ENCODE measurements around the gene CCDC196.

The CCDC196 gene

GRCh38 chr14:66485910-66486421 lies at the start of gene CCDC196:
Gene CCDC196 (plus strand): TSS chr14:66486371. CDS start chr14:66486503, 132 bp downstream.
- DNase-seq (ENCODE audit: low read depth in 2 of 2, low spot score in 1 of 2): no peak

GRCh38 chr14:66440801-66441200 lies 45.4 kb upstream of the CCDC196 start:
- DNase-seq (ENCODE audit: low read depth in 2 of 2, low spot score in 1 of 2): no peak

- DNase-seq (ENCODE audit: low read depth in 2 of 2, low spot score in 1 of 2): no peak
Measured at GRCh38 chr14:66442953-66443571, 43.1 kb upstream of the CCDC196 start.

GRCh38 chr14:66443785-66444184 lies 42.4 kb upstream of the CCDC196 start:
- DNase-seq (ENCODE audit: low read depth in 2 of 2, low spot score in 1 of 2): no peak

GRCh38 chr14:66444271-66444927 lies 41.8 kb upstream of the CCDC196 start:
- no peak for DNase-seq (ENCODE audit: low read depth in 2 of 2, low spot score in 1 of 2)

GRCh38 chr14:66445936-66446335 lies 40.2 kb upstream of the CCDC196 start:
- DNase-seq (ENCODE audit: low read depth in 2 of 2, low spot score in 1 of 2): no peak

- DNase-seq (ENCODE audit: low read depth in 2 of 2, low spot score in 1 of 2): no peak
Measured at GRCh38 chr14:66453469-66453868, 32.7 kb upstream of the CCDC196 start.

- no peak for DNase-seq (ENCODE audit: low read depth in 2 of 2, low spot score in 1 of 2)
Measured at GRCh38 chr14:66459603-66460002, 26.6 kb upstream of the CCDC196 start.

GRCh38 chr14:66464261-66464660 lies 21.9 kb upstream of the CCDC196 start:
- DNase-seq (ENCODE audit: low read depth in 2 of 2, low spot score in 1 of 2): no peak

- DNase-seq (ENCODE audit: low read depth in 2 of 2, low spot score in 1 of 2): no peak
Measured at GRCh38 chr14:66468778-66469367, 17.3 kb upstream of the CCDC196 start.

- DNase-seq (ENCODE audit: low read depth in 2 of 2, low spot score in 1 of 2): no peak
Measured at GRCh38 chr14:66471584-66471983, 14.6 kb upstream of the CCDC196 start.

GRCh38 chr14:66472251-66472650 lies 13.9 kb upstream of the CCDC196 start:
- no peak for DNase-seq (ENCODE audit: low read depth in 2 of 2, low spot score in 1 of 2)

GRCh38 chr14:66473223-66473622 lies 12.9 kb upstream of the CCDC196 start:
- no peak for DNase-seq (ENCODE audit: low read depth in 2 of 2, low spot score in 1 of 2)

- DNase-seq (ENCODE audit: low read depth in 2 of 2, low spot score in 1 of 2): no peak
Measured at GRCh38 chr14:66476964-66477363, 9.2 kb upstream of the CCDC196 start.

GRCh38 chr14:66477567-66477966 lies 8.6 kb upstream of the CCDC196 start:
- no peak for DNase-seq (ENCODE audit: low read depth in 2 of 2, low spot score in 1 of 2)

GRCh38 chr14:66482873-66483272 lies 3.3 kb upstream of the CCDC196 start:
- no peak for DNase-seq (ENCODE audit: low read depth in 2 of 2, low spot score in 1 of 2)

GRCh38 chr14:66483322-66483721 lies 2.8 kb upstream of the CCDC196 start:
- no peak for DNase-seq (ENCODE audit: low read depth in 2 of 2, low spot score in 1 of 2)

GRCh38 chr14:66485029-66485428 lies 1.1 kb upstream of the CCDC196 start:
- no peak for DNase-seq (ENCODE audit: low read depth in 2 of 2, low spot score in 1 of 2)

GRCh38 chr14:66487164-66487563 lies 993 bp downstream of the CCDC196 start:
- DNase-seq (ENCODE audit: low read depth in 2 of 2, low spot score in 1 of 2): no peak

- no peak for DNase-seq (ENCODE audit: low read depth in 2 of 2, low spot score in 1 of 2)
Measured at GRCh38 chr14:66490143-66491111, 4.3 kb downstream of the CCDC196 start.

- DNase-seq (ENCODE audit: low read depth in 2 of 2, low spot score in 1 of 2): no peak
Measured at GRCh38 chr14:66493750-66494149, 7.6 kb downstream of the CCDC196 start.

All from stimulated activated CD8-positive, alpha-beta memory T cell treated with anti-CD3 and anti-CD28 coated beads, Interleukin-4, amount 100 ng/mL, for 1 hour (primary cell).